ENCODE measurements around the gene DYNC1LI1.

DNA sequence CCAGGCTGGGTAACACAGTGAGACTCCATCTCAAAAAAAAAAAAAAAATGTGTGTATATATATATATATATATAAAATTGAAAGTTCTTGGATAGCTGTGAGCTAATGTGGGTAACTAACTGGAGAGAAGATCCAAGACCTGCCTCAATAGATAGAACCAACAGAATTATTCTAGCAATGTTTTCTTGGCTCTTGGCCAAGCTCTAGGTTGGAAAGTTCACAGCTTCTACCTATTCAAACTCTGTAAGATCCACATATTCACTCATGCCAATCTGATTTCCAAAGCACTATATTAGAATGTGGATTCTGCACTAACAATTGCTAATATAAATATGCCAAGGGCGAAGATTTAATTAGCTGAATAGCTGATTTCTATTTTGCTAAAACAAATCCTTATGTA, 38.2 kb downstream of the DYNC1LI1 start:
- TF ChIP-seq, protein P1, sequence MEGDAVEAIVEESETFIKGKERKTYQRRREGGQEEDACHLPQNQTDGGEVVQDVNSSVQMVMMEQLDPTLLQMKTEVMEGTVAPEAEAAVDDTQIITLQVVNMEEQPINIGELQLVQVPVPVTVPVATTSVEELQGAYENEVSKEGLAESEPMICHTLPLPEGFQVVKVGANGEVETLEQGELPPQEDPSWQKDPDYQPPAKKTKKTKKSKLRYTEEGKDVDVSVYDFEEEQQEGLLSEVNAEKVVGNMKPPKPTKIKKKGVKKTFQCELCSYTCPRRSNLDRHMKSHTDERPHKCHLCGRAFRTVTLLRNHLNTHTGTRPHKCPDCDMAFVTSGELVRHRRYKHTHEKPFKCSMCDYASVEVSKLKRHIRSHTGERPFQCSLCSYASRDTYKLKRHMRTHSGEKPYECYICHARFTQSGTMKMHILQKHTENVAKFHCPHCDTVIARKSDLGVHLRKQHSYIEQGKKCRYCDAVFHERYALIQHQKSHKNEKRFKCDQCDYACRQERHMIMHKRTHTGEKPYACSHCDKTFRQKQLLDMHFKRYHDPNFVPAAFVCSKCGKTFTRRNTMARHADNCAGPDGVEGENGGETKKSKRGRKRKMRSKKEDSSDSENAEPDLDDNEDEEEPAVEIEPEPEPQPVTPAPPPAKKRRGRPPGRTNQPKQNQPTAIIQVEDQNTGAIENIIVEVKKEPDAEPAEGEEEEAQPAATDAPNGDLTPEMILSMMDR (IDR thresholded peaks at IDR 0.05; ENCODE audit: low read depth, low read length, missing input control) = no peak
- no peak for TF ChIP-seq GABPA (IDR thresholded peaks at IDR 0.05 in 1 of 2, conservative IDR thresholded peaks at IDR 0.05 in 1 of 2)
- TF ChIP-seq EGR1 (IDR thresholded peaks at IDR 0.05; ENCODE audit: low read depth in 2 of 2) = no peak
- TF ChIP-seq, protein P2, sequence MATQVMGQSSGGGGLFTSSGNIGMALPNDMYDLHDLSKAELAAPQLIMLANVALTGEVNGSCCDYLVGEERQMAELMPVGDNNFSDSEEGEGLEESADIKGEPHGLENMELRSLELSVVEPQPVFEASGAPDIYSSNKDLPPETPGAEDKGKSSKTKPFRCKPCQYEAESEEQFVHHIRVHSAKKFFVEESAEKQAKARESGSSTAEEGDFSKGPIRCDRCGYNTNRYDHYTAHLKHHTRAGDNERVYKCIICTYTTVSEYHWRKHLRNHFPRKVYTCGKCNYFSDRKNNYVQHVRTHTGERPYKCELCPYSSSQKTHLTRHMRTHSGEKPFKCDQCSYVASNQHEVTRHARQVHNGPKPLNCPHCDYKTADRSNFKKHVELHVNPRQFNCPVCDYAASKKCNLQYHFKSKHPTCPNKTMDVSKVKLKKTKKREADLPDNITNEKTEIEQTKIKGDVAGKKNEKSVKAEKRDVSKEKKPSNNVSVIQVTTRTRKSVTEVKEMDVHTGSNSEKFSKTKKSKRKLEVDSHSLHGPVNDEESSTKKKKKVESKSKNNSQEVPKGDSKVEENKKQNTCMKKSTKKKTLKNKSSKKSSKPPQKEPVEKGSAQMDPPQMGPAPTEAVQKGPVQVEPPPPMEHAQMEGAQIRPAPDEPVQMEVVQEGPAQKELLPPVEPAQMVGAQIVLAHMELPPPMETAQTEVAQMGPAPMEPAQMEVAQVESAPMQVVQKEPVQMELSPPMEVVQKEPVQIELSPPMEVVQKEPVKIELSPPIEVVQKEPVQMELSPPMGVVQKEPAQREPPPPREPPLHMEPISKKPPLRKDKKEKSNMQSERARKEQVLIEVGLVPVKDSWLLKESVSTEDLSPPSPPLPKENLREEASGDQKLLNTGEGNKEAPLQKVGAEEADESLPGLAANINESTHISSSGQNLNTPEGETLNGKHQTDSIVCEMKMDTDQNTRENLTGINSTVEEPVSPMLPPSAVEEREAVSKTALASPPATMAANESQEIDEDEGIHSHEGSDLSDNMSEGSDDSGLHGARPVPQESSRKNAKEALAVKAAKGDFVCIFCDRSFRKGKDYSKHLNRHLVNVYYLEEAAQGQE (IDR thresholded peaks at IDR 0.05) = no peak
- TF ChIP-seq, protein P3, sequence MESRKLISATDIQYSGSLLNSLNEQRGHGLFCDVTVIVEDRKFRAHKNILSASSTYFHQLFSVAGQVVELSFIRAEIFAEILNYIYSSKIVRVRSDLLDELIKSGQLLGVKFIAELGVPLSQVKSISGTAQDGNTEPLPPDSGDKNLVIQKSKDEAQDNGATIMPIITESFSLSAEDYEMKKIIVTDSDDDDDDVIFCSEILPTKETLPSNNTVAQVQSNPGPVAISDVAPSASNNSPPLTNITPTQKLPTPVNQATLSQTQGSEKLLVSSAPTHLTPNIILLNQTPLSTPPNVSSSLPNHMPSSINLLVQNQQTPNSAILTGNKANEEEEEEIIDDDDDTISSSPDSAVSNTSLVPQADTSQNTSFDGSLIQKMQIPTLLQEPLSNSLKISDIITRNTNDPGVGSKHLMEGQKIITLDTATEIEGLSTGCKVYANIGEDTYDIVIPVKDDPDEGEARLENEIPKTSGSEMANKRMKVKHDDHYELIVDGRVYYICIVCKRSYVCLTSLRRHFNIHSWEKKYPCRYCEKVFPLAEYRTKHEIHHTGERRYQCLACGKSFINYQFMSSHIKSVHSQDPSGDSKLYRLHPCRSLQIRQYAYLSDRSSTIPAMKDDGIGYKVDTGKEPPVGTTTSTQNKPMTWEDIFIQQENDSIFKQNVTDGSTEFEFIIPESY (IDR thresholded peaks at IDR 0.05) = no peak
